Natural killer cell (primary cell): ENCODE results near the gene SLC12A8. TPM values are rescaled to one million over a fixed set of nuclear protein-coding genes. Genes with fewer than 3 reads are reported as not detected.

Source experiments
- ATAC-seq, 3 donors: fragments of 150-1000 bp in 2 of 3; fragments of 200-7000 bp in 1 of 3; cut with Tn5 transposase; 1 replicate in 1 of 3; 2 replicates in 2 of 3; pipeline ENCODE4 v1.10.0; 2021; ENCODE audit warnings: mild to moderate bottlenecking in 2 of 3, moderate library complexity in 2 of 3
- DNase-seq, 2 donors: peaks; one replicate each; pipeline versions ENCODE4 v3.0.0 to v3.0.0-alpha.2; 2013 to 2021; ENCODE audit warnings: mixed read lengths in 1 of 2
- H3K27ac ChIP-seq: one replicate; pipeline ENCODE4 v1.5.1; 2013; ENCODE audit warnings: mild to moderate bottlenecking, low read length
- H3K27me3 ChIP-seq: one replicate; pipeline ENCODE4 v1.6.1; 2013; ENCODE audit warnings: low read length; ENCODE audit not compliant: control insufficient read depth, insufficient read depth
- H3K36me3 ChIP-seq: one replicate; pipeline ENCODE4 v1.6.1; 2013; ENCODE audit warnings: low read length; ENCODE audit not compliant: control insufficient read depth, insufficient read depth
- H3K4me1 ChIP-seq: one replicate; pipeline ENCODE4 v1.6.1; 2013; ENCODE audit warnings: low read length; ENCODE audit not compliant: control insufficient read depth, insufficient read depth
- H3K4me3 ChIP-seq: one replicate; pipeline ENCODE4 v1.5.1; 2013; ENCODE audit warnings: low read length
- H3K9me3 ChIP-seq: one replicate; pipeline ENCODE4 v1.6.1; 2013; ENCODE audit warnings: low read length; ENCODE audit not compliant: control insufficient read depth, insufficient read depth
- H3K27ac Mint-ChIP-seq, 2 donors: one replicate each; pipeline ENCODE4 v1.8.0; 2022; ENCODE audit warnings: mild to moderate bottlenecking in 2 of 2, mixed read lengths in 2 of 2, moderate library complexity in 1 of 2
- H3K27me3 Mint-ChIP-seq, 2 donors: one replicate each; pipeline ENCODE4 v1.8.0; 2022; ENCODE audit warnings: low read depth in 2 of 2, mixed read lengths in 2 of 2
- H3K36me3 Mint-ChIP-seq: one replicate; pipeline ENCODE4 v1.8.0; 2022; ENCODE audit warnings: mixed read lengths
- H3K4me1 Mint-ChIP-seq, 2 donors: one replicate each; pipeline ENCODE4 v1.8.0; 2022; ENCODE audit warnings: mixed read lengths in 2 of 2
- H3K4me3 Mint-ChIP-seq: one replicate; pipeline ENCODE4 v1.8.0; 2022; ENCODE audit warnings: mild to moderate bottlenecking, moderate library complexity, mixed read lengths
- H3K9me3 Mint-ChIP-seq, 2 donors: one replicate each; pipeline ENCODE4 v1.8.0; 2022; ENCODE audit warnings: mixed read lengths in 2 of 2
- WGBS: methylation state at CpG from one replicate; pipeline ENCODE4 v1.1.7; 2013; ENCODE audit warnings: missing lambda C conversion rate; ENCODE audit not compliant: insufficient coverage; 5-methylcytosine and 5-hydroxymethylcytosine counted together
- intact Hi-C: fragments of 100-400 bp; cut with micrococcal nuclease; formaldehyde crosslinking; loops from one replicate; pipeline ENCODE4 v1.14.2; 2022
- total RNA-seq, 4 donors: library from RNA; stranded (reverse); fragments of 120-200 nt in 1 of 4; gene quantifications; one replicate each; pipeline versions ENCODE4 v1.2.3 to v1.2.4, GENCODE V29; 2013 to 2022
- TF ChIP-seq, protein P1 (sequence below): fragments of 200-600 bp; IDR thresholded peaks from one replicate; pipeline ENCODE4 v1.8.0; 2022; ENCODE audit warnings: antibody characterized with exemption

The SLC12A8 gene
- total RNA-seq, 3 donors from 2014 or later (not counting 1 experiment from before 2014, with no cell fraction given) = 0.25 to 1.4 (median 0.61) TPM

DNA sequence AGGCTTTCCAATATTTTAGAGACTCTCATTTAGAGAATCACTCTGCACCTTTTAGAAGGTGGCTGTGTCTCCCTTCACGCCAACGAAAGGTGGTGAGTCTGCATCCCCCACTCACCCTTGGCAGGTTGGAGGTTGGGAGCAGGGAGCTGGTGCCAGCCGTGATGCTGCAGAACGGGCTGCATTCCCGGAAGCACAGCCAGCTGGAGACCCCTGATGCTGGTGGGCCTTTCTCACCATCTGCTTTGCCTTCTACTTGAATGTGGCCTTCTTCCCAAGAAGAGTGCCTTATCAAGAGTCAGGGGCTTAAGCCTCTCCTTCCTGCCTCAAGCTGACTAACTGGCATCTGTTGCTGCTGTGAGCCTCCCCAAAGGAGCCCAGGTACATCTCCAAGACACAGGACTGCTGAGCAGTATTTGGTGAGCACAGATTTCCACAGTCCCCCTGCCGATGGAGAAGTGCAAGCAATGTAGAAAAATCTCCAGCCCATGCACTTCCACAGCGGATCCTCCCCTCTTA, 139.1 kb downstream of the SLC12A8 start:
- H3K9me3 ChIP-seq = no peaks in the 10 kb centered on the region
- no peak overlapping the region for H3K27ac Mint-ChIP-seq
- peaks cover 42 to 43% of the 10 kb centered on the region in 2 donors for H3K4me1 Mint-ChIP-seq
- intact Hi-C loops = no loop called here
- H3K4me3 ChIP-seq = no peak overlapping the region
- H3K36me3 ChIP-seq = no peaks in the 10 kb centered on the region
- H3K27ac ChIP-seq = no peak overlapping the region
- no peaks in the 10 kb centered on the region for H3K36me3 Mint-ChIP-seq
- no peaks in the 10 kb centered on the region for H3K9me3 Mint-ChIP-seq
- no peak for ATAC-seq
- no peak overlapping the region for H3K4me3 Mint-ChIP-seq
- H3K27me3 Mint-ChIP-seq = no peaks in the 10 kb centered on the region
- no peak for DNase-seq
- peaks cover 29% of the 10 kb centered on the region for H3K4me1 ChIP-seq
- no peaks in the 10 kb centered on the region for H3K27me3 ChIP-seq
- TF ChIP-seq, protein P1, sequence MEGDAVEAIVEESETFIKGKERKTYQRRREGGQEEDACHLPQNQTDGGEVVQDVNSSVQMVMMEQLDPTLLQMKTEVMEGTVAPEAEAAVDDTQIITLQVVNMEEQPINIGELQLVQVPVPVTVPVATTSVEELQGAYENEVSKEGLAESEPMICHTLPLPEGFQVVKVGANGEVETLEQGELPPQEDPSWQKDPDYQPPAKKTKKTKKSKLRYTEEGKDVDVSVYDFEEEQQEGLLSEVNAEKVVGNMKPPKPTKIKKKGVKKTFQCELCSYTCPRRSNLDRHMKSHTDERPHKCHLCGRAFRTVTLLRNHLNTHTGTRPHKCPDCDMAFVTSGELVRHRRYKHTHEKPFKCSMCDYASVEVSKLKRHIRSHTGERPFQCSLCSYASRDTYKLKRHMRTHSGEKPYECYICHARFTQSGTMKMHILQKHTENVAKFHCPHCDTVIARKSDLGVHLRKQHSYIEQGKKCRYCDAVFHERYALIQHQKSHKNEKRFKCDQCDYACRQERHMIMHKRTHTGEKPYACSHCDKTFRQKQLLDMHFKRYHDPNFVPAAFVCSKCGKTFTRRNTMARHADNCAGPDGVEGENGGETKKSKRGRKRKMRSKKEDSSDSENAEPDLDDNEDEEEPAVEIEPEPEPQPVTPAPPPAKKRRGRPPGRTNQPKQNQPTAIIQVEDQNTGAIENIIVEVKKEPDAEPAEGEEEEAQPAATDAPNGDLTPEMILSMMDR = no peak
- 97% methylated on average over 5 of the region's 7 CpGs for WGBS

DNA sequence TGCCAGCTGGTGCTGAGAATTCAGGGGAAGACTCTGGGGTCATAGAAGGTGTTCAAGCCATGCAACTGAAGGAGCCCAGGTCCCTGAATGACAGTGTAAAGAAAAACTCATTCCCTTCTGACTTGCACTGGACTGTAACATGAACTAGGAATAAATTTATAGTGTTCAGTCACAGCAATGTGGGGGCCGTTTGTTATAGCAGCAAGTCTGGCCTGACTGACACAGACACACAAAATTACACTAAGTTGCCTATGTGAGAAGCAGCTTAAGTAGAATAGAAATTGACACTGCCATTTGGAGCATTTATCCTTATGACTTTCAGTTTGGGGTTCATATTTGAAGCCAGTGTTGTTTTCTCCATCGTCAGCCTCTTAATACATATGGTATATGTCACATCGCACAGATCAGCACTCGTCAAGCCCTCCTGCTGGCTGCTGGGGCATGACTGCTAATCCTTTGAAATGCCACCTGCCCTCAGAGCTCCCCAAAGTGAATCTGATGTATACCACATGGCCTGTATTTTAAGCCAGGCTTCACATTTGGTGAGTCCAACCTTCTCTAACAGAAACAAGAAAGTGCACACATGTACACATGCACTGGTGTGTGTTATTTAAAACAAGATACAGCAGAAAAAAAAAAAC, 139.7 kb downstream of the SLC12A8 start:
- no peak overlapping the region for H3K4me3 Mint-ChIP-seq
- Histone ChIP-seq H3K9me3 (no peaks in the 10 kb centered on the region), H3K36me3 (no peaks in the 10 kb centered on the region), H3K27ac (no peak overlapping the region), H3K4me1 (peaks cover 29% of the 10 kb centered on the region), H3K4me3 (no peak overlapping the region), H3K27me3 (no peaks in the 10 kb centered on the region)
- peaks cover 36 to 37% of the 10 kb centered on the region in 2 donors for H3K4me1 Mint-ChIP-seq
- intact Hi-C loops = no loop called here
- 87% methylated on average over 4 of the region's 4 CpGs for WGBS
- H3K27ac Mint-ChIP-seq = no peak overlapping the region
- ATAC-seq (no peak), DNase-seq (no peak)
- TF ChIP-seq, protein P1 = no peak
- no peaks in the 10 kb centered on the region for H3K9me3 Mint-ChIP-seq
- H3K36me3 Mint-ChIP-seq = no peaks in the 10 kb centered on the region
- H3K27me3 Mint-ChIP-seq = no peaks in the 10 kb centered on the region

DNA sequence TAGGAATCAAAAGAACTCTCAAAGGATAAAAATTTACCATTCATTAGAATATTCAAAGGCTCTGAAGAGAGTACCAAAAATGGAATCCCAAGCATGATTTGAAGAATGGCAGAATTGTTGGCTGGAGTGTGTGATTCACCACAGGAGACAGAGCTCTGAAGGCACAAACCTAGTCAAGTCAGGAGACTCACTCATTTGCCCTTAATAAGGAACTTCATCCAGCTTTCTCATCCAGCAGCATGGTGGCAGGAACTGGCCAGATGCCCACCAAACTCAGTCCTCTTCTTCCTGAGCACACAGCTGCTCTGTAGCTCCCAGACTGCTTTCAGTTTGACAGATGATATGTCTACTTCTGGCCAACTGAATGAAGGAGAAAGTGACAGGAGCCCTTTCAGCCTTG, 140.2 kb downstream of the SLC12A8 start:
- H3K9me3 ChIP-seq = no peaks in the 10 kb centered on the region
- intact Hi-C loops = no loop called here
- peaks cover 29% of the 10 kb centered on the region for H3K4me1 ChIP-seq
- no peak overlapping the region for H3K4me3 Mint-ChIP-seq
- H3K9me3 Mint-ChIP-seq = no peaks in the 10 kb centered on the region
- no peak overlapping the region for H3K27ac Mint-ChIP-seq
- no peak for DNase-seq
- no peaks in the 10 kb centered on the region for H3K36me3 ChIP-seq
- no peaks in the 10 kb centered on the region for H3K36me3 Mint-ChIP-seq
- TF ChIP-seq, protein P1 = no peak
- H3K4me1 Mint-ChIP-seq = peaks cover 31 to 32% of the 10 kb centered on the region in 2 donors
- no peaks in the 10 kb centered on the region for H3K27me3 Mint-ChIP-seq
- no peak for ATAC-seq
- H3K27me3 ChIP-seq = no peaks in the 10 kb centered on the region
- no peak overlapping the region for H3K27ac ChIP-seq
- H3K4me3 ChIP-seq = no peak overlapping the region
